GM21367 (cell line): Measurements from ENCODE around the gene ASCL2.
"Not testable (repeated sequence)": the region's sequence is repeated elsewhere in the genome, so short reads cannot be mapped to it uniquely, and the experiment has no call there.

Experiments used
- ATAC-seq: cut with Tn5 transposase; IDR thresholded peaks from one replicate; pipeline ENCODE4 v1.9.1; 2021; ENCODE audit not compliant: unreplicated experiment

ASCL2 gene

DNA sequence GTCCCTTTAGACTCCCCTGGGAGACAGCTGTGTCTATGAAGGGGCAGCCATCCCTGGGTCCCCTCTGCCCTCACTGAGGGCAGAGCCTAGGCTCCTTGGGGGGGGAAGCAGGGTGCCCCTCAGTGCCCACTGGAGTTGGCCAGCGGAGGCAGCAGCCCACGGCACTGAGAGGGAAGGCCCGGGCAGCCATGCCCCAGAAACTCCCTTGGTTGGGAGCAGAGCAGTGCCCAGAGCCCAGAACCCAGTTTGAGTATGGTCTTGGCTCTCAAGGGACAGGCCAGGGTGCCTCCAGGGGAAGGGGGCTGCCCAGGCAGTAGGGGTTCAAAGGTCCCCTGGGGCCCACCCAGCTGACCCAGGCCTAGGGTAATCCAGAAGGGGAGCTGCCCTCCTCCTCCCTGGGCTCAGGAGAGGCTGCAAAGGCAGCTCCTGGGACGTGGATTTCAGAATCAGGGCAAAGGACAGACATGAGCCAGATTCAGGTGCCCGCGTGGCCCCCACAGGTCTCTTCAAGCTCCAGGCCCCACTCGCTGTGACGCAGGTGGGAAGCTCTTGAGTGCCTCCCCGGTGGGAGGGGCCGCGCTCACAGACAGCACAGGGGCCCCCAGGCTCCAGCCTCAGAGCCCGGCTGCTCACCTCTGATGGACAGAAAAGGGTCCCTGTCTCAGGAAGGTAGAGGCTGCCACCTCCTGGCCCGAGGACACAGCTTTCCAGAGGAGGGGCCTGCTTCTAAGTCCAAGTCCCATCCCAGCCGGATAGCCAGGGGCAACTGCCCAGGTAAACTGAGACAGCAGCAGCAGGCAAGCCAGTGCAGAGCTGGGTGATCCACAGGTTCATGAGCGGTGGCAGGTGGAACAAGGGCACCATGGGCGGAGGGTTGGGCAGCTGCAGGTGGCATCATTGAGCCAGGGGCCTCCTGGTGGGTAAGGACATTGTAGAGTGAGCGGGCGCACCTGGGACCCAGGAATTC is 28.7 kb upstream of the ASCL2 start:
- ATAC-seq, result no peak

DNA sequence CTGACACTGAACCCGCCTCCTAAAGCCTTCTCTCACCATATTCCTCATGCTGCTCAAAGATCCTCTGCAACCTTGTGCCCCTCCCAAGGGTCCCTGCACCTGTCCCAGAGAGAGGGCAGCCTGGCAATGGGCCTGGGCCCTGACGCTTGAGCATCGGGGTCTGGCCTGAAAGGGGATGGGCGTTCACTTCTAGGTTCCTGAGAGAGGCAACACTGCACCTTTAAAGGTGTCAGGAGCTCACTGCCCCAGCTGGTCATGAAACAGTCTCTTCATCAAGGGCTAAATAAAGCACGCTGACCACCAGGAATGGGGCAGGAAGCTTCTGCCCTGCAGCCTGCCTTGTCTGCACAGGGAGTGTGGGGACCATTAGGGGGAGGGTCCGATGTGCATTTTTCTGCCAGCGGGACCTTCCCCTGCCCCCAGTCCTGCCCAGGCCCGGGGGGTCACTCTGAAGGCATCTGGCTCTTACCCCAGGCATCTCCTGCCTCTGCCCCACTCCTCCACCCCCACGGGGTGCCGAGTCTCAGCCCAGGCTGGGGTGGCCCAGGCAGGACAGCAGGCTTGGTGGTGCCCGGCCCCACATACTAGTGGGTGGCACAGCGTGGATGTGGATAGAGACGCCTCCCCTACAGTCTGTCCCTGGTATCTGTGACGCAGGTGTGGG is 27.9 kb upstream of the ASCL2 start:
- no peak for ATAC-seq

- no peak for ATAC-seq
Observed at GRCh38 chr11:2297623-2298030, 27.2 kb upstream of the ASCL2 start.

DNA sequence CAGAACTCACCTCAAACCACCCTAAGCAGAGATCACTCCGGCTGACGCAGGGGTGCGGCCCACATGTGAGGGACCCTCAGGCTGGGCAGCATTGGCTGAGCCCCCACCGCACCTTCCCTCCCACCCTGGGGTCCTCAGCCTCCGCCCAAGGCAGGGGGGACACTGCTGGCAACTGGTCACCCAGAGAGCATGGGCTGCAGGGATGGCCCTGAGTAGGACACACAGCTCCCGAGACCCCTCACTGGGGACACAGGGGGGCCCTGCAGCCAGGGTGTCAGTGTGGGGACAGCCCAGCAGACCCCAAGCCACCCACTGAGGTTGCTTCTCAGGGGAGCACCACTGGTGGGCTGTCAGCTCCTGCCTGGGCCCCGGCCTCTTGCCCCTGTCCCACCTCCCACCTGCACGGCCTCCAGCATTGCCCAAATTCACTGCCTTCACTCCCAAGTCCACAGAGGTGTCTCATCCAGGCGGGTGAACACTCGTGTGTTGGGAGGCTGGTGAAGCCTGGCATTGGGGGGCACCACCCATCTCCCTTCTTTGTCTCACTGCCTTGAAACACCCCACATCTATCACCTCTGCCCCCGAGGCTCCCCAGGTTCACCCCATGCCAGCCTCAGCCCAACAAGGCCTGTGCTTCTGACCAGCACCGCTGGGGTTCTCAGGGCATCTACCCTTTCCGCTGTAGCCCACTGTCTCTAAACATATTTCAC is 26.7 kb upstream of the ASCL2 start:
- ATAC-seq, result no peak

DNA sequence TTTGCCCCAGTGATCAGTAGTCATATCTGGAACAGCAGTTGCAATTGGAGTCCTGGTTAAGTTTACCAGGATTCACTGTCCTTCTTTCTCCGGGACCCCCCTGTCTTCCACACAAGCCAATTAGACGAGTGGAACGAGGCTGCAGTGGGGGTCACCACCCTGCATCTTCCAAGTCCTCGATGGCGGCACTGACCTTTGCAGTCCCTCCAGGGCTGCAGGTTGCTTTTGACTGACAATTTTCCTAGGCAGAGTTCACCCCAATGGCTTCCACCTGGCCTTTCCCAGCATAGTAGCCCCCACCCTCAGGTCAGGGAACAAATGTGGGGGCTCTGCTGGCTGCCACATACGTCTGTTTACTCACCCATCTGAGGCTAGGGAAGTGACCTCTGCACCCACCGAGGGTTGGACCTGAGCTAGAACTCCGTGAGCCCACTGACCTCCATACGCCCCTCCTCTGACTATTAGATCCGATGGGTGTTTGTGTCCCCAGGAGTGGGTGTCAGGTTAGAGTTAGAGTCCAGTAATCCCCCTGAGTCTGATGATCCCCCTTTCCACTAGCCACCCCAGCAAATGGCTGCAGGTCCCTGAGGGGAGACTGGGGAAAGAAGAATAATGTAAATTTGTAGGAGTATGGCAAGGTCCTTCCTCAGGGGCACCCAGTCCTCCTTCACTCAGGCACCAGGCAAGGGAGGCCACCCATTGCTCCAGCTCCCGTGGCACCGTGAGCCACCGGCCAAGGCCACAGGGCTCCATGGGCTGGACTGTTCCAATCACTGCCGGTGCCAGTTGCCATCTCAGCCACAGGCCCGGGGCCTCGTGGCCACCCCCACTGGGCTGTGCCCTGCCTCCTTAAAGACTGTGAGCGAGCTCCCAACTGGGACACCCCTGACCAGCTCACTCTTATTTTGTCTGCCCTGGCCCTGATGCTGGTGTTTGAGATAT is 25.9 kb upstream of the ASCL2 start:
- ATAC-seq, result no peak

GRCh38 chr11:2294926-2295290 is 24.5 kb upstream of the ASCL2 start:
- no peak for ATAC-seq

DNA sequence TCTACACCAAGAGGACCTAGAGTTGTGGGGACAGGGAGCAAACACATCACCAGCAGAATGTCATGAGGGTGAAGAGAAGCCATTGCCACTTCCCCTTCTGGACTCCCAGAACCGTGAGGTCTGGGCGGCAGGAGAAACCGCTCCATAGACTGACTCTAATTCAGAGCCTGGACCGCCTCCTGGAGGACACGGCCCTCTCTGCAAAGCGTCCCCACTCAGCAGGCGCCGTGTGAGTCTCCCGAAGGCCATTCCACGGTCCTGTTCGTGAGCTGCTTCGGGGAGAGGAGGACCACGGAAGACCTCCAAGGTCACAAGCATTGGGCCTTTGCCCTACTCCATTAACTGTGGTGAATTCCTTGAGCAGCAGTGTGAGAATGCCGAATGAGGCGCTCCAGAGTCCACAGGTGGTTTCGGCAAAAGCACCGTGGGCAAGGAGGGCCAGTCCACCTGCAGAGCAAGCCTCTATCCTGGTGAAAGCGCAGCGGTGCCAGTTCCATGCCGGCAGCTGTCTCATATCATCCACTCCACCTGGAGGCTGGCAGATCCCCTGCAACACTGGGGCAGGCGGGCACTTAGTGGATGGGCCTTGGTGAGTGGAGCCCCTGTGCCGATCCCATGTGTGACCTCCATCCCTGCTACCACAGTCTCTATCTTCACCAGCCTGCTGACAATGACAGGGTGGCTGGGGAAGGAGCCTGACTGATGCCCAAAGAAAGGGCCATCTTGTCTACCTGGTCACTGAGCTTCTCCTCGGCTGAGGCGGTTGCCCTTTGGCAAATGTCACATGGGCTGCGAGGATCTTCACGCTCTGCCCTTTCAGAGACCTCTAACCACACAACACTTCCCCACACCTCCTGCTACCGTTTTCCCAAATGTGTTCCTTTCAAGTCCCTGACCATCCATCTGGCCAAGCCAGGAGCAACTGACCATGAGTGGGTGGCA is 23.9 kb upstream of the ASCL2 start:
- ATAC-seq, result no peak

DNA sequence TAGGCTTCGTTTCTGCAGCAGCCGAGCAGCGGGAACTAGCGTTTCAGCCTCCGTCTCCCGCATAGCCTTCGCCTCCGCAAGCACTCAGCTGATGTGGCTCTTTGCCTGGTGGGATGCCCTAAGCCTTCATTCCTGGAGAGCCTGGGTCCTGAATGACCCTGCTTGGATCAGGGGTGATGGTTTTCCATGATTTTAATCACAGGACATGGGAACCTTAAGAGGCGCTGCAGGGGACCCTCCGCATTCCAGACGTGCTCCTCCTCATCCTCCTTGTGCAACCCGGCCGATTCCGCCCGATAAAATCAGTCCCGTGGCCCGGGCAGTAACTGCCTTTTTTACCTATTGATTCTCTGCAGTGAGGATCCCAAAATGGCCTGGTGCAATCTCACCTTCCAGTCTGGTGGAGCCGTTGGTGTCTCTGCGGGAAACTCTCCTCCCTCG is 23.2 kb upstream of the ASCL2 start:
- no peak for ATAC-seq

DNA sequence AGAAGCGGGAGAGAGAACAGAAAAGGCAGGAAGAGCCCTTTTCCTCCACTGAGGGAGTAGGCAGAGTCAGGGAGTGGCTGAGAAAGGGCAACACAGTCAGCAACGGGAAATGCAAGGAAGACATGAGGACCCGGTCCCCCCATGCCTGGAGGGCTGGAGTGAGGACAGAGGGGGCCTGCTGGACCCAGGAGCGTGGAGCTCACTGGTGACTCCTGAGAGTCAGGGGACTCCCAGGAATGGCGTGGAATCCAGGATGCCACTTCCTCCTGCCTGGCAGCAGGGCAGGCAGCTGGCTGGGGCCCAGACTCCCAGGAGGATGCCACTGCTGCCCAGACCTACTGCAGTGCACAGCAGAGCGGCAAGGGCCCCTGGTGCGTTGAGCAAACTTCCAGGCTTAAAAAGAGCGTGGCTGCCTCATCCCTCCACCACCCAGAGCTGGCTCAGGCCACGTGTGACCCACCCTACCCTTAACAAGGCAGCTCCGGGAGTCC is 20.0 kb upstream of the ASCL2 start:
- ATAC-seq, result no peak

GRCh38 chr11:2289859-2290258 is 19.5 kb upstream of the ASCL2 start:
- no peak for ATAC-seq

- ATAC-seq, result no peak
Observed at GRCh38 chr11:2289350-2289749, 19.0 kb upstream of the ASCL2 start.

- ATAC-seq, result no peak
Observed at GRCh38 chr11:2287091-2287490, 16.7 kb upstream of the ASCL2 start.

- ATAC-seq, result not testable (repeated sequence)
Observed at GRCh38 chr11:2286350-2286749, 16.0 kb upstream of the ASCL2 start.

DNA sequence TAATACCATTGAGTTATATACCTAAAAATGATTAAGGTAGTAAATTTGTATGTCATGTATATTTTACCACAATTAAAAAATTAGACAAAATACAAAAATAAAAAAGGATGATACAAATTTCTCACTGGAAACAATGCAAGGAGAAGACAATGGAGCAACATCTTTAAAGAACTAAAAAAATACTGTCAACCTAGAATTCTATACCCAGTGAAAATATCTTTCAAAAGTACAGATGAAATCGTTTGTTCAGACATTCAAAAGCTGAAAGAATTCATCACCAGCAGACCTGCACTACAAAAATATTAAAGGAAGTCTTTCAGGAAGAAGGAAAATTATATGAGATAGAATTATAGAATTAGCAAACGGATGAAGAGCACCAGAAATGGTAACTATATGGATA is 9.8 kb upstream of the ASCL2 start:
- ATAC-seq, result no peak

DNA sequence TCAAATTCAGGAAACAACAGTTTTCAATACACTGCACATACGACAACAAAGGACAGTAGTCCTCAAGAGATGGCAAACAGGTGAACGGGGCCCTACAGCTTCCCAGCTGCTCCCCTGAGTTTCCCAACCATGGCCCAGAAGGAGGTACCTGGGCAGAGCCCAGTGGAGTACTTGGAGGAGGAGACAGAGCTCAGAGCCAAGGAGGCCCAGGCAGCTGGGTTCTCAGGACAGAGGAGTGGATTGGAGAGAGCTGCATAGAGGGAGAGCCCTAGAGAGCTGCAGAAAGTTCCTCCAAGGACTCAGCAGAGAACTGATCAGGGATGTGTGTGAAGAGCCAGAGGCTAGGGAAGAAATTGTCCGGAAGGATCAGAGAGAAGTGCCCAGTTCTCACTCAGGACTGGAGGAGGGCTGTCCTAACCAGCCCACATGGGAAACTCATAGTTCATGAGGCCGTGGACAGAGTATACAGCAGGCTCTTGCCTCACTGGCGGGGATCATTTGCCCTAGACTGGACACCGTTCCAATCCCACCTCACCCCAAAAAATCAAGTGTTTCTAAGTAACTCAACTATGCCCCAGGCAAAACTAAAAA is 7.6 kb upstream of the ASCL2 start:
- no peak for ATAC-seq

DNA sequence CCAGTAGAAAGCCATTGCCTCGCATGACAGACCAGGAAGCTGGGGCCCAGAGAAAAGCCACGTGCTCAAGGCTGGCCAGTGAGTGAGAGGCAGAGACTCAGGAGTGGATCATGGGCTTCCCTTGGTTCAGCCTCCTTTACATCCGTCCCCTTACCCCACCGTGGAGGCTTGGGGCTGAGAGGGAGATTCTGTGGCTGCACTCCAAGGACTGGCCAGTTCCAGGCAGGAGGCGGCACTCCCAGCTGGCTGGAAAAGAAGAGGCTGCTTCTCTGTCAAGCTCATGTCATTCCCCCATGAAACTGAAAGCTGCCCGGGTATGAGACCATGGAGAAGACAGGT is 6.6 kb upstream of the ASCL2 start:
- ATAC-seq, result no peak

DNA sequence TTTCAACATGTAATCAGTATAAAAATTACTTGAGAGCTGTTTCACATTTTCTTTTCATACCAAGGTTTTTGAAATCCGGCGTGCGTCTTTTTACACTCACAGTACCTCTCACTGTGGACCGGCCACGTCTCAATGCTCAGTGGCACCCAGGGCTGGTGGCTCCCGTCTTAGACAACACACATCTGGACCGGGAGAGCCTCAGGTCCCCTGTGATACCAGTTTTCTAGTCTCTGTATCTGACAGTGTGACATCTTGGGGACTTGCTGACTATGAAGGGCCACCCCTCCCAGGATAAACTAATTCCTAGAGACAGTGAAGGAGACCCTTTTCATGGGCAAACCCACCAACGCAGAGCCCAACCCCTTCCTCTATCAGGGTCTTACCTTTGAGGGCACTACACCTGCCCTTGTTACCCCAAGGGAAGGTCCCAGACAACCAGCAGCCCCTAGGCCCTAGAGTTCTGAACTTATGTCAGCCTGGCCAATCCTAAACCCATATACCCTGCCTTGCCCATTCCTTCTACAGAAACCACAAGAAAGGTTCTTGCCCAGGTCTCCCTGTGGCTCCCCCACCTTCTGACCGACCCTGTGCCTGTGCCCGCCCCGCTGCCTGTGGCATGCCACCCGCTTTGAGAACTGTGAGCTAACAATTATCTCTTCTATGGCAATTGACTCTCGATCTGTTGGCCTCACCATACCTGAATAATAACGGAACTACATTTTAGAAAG is 6.1 kb upstream of the ASCL2 start:
- no peak for ATAC-seq
